ENCODE measurements around the gene AGER. TPM values are rescaled to one million over a fixed set of nuclear protein-coding genes. Genes with fewer than 3 reads are reported as not detected.

AGER gene
- total RNA-seq, 4 donors from 2014 or later, result 4.0 to 12.7 (median 5.8) TPM

GRCh38 chr6:32191696-32192607 lies 7.9 kb upstream of the AGER start:
- TF ChIP-seq POLR2A (IDR thresholded peaks at IDR 0.05) (no peak), EP300 (IDR thresholded peaks at IDR 0.05) (no peak), CTCF (IDR thresholded peaks at IDR 0.05) (no peak)
- Histone ChIP-seq H3K9me3 (no peaks in the 10 kb centered on the region), H3K27me3 (no peaks in the 10 kb centered on the region), H3K36me3 (peaks cover 0 to 12% (median 4%) of the 10 kb centered on the region in 3 donors), H3K27ac (peak overlapping the region; percentile 97 to 100 (median 99)), H3K4me3 (peak overlapping the region; percentile 16 to 89 (median 48)), H3K4me1 (peaks cover 0 to 76% (median 62%) of the 10 kb centered on the region in 4 donors)
- no peak for DNase-seq (ENCODE audit: low spot score in 2 of 2)
- 70 to 71% methylated on average over 15 of the region's 15 CpGs for WGBS, 2 donors

DNA sequence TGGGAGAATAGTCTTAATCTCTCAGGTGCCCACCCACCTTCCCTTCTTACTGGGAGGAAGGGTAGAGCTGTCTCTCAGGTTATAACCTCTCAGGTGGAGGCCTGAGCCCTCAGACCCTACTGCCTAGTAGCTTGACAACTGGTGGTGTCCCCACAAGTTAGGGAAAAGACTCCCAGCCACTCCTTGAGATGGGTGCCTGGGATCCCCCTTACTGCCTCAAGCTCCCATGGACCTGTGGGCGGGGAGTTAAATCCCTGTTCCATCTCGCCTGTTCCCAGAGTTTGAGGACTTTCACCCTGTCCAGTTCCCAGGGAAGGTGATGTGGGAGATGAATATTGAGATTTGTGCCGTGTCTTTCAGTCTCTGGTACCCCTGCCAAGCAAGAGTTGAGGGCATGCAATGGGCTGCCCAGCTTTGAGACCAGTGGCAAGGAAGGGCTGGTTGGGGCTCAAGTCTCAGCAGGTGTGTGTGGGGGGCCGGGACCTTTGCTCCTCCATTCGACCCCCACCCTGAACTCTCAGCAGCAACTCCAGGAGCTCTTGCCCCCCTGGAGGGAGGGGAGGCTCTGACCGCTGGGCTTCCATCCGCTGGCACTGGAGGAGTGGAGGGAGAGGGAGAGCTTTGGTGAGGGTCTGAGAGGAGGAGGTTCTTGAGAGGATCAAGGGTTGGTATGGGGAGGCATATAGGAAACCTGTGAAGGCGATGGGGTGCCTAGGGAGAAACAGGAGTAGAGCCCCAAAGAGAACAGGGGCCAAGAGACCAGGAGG lies 7.0 kb upstream of the AGER start:
- peaks cover 0 to 20% (median 6%) of the 10 kb centered on the region in 3 donors for H3K36me3 ChIP-seq
- TF ChIP-seq CTCF (IDR thresholded peaks at IDR 0.05) (no peak), POLR2A (IDR thresholded peaks at IDR 0.05) (no peak), EP300 (IDR thresholded peaks at IDR 0.05) (no peak)
- H3K9me3 ChIP-seq, result no peaks in the 10 kb centered on the region
- peak overlapping the region; percentile 97 to 100 (median 99) for H3K27ac ChIP-seq
- WGBS, 2 donors, result 80 to 84% methylated on average over 8 of the region's 8 CpGs
- peak overlapping the region; percentile 60 to 89 (median 75) for H3K4me3 ChIP-seq
- peaks cover 0 to 81% (median 63%) of the 10 kb centered on the region in 4 donors for H3K4me1 ChIP-seq
- no peaks in the 10 kb centered on the region for H3K27me3 ChIP-seq
- DNase-seq (ENCODE audit: low spot score in 2 of 2), result no peak

GRCh38 chr6:32190054-32190851 lies 6.2 kb upstream of the AGER start, which contains the start of gene PBX2:
Gene PBX2 (minus strand): TSS chr6:32190202. CDS start chr6:32189915, 287 bp downstream.
- Histone ChIP-seq H3K9me3 (no peaks in the 10 kb centered on the region), H3K27me3 (no peaks in the 10 kb centered on the region), H3K4me1 (peaks cover 0 to 88% (median 63%) of the 10 kb centered on the region in 4 donors), H3K27ac (peak within 1 kb of the TSS; percentile 97 to 100 (median 99)), H3K36me3 (peaks cover 0 to 20% (median 6%) of the 10 kb centered on the region in 3 donors), H3K4me3 (peak within 1 kb of the TSS; percentile 60 to 89 (median 75))
- peak; percentile 92 to 97 for DNase-seq (ENCODE audit: low spot score in 2 of 2)
- TF ChIP-seq EP300 (IDR thresholded peaks at IDR 0.05) (peak; percentile 19 to 96), POLR2A (IDR thresholded peaks at IDR 0.05) (peak; percentile 67 to 95), CTCF (IDR thresholded peaks at IDR 0.05) (peak in 1 of 5 experiments; percentile 25)
- 1 to 2% methylated on average over 15 to 22 of the region's 23 CpGs for WGBS, 2 donors

- 0 to 14% methylated on average over 1 to 6 of the region's 23 CpGs for WGBS, 2 donors
Measured at GRCh38 chr6:32189742-32190053, 5.6 kb upstream of the AGER start.

More at GRCh38 chr6:32189742-32190053, 5.6 kb upstream of the AGER start:
- no peak for DNase-seq (ENCODE audit: low spot score in 2 of 2)
- no peaks in the 10 kb centered on the region for H3K27me3 ChIP-seq
- peak overlapping the region; percentile 60 to 89 (median 75) for H3K4me3 ChIP-seq
- H3K4me1 ChIP-seq, result peaks cover 0 to 87% (median 59%) of the 10 kb centered on the region in 4 donors
- H3K36me3 ChIP-seq, result peaks cover 0 to 20% (median 6%) of the 10 kb centered on the region in 3 donors
- H3K9me3 ChIP-seq, result no peaks in the 10 kb centered on the region
- peak overlapping the region; percentile 97 to 100 (median 99) for H3K27ac ChIP-seq
- TF ChIP-seq EP300 (IDR thresholded peaks at IDR 0.05) (no peak), POLR2A (IDR thresholded peaks at IDR 0.05) (no peak), CTCF (IDR thresholded peaks at IDR 0.05) (no peak)
